COLO668 (cell line): ENCODE measurements around the gene B3GNT9.
A peak's percentile ranks its signal among the peaks of the same experiment; 100 is the strongest.

ENCODE experiments used
- DNase-seq: peaks from one replicate; lab custom pipeline; 2025; ENCODE audit not compliant: unreplicated experiment; lab: John Stamatoyannopoulos, UW

Gene B3GNT9

DNA sequence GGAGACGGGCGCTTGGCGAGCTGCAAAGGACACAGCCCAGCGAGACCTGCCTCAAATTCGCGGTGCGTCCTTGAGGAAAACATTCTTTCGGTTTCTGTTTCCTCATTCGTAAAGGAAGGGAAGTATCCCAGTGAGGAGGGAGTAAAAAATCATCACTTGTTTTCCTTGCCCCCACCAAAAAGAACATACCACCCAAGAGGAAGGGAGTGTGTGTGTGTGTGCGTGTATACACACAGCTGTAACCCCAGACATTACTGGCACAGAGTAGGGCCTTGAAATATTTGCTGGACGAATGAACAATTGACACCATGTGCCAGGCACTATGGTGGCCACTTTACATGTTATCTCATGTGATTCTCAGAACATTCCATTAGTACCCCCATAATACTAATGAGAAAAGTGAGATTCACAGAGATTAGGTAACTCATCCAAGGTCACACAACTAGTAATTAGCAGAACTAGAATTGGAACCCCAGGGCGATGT, 34.9 kb upstream of the B3GNT9 start:
- DNase-seq: no peak

DNA sequence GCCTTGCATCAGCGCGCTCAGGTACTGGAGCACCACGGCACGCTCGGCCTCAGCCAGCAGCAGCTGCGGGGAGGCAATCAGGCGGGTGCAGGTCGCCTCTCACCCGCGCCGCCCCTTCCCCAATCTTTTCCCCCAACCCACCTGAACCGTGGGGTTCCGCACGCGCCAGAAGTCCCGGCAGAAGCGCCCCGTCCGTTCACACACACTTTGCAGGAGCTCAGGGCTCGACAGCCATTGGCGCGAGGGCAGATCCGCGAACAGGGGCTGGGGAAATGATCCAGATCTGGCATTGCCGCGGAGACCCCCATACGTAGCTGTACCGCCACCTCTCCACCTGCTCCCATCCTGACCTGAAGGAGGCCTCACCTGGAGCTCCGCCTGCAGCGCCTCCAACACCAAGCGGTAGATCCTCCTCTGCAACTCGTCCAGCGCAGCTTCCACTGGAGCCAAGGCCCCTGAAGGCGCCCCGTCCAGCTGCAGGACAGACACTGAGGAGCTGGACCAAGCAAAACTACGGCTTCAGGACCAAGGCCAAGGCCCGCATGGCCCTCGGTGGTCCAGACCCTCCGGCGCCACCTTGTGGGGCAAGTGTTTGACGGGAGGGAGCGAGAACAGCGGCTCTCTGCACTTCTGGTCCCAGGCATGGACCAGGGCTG, 34.3 kb upstream of the B3GNT9 start:
- peak; percentile 91 for DNase-seq

DNA sequence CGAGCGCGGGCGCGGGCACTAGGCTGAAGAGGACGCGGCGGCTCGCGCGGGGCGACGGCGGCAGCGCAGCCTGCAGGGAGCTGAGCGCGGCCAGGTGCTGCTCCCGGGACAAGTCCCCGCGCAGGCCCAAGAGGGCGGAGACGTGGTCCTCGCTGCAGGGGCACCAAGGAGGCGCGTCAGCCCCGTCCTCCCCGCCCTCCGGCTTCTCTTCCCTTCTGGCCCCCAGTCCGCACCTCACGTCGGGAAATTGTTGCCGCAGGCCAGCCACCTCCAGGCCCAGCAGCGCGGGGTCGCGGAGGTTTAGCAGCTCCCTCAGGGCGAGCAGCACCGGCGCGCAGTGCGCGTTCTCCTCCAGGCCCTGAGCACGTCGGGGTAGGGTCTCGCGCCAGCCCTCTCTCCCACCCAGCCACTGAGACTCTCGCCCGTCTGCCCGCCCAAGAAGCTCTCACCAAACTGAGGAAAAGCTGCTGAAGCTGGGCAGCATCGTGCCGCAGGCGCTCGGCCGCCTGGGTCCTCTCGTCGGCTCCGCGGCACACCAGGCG, 33.7 kb upstream of the B3GNT9 start:
- peak; percentile 77 for DNase-seq

DNA sequence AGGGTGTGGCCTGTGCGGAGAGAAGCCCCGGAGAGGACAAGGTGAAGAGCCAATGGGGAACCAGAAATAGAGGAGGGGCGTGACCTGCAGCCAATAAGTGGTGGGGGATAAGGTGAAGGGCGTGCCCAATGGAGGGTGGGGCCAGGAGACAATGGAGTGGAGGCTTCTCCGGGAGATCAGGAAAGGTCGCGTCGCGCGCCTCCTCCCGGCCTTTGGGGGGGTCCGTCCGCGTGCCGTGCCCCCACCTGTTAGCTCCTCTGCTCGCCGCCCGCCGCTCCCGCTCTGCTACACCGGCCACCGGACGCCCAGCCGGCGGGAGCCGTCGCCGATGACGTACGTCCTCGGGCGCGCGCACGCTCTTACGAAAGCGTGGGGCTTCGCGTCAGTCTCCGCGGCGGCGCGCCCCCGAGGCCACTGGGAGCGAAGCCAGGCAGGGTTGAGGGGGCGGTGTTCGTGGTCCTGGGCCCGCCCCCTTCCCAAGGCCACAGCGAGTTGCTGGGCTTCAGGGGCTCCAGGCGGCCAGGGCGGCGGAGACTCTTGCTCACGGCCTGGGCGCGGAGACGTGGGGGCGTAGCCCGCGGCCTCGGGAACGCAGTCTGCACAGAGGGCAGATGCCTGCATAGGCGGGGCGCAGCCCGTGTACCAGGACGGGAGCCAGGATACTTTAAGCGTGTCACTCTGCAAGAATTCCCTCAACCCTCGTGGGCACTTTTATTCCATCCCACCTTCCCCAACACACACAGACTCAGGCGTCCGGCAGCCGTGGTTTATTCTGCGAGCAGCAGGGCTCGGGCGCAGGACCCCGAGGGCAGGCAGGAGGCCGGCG, 33.0 kb upstream of the B3GNT9 start, which contains the start of gene MATCAP1:
MATCAP1 (minus strand) TSS at position 337 of the 826 bp plus-strand sequence. CDS start 3,353 bp downstream, outside the sequence.
- peak; percentile 98 for DNase-seq

DNA sequence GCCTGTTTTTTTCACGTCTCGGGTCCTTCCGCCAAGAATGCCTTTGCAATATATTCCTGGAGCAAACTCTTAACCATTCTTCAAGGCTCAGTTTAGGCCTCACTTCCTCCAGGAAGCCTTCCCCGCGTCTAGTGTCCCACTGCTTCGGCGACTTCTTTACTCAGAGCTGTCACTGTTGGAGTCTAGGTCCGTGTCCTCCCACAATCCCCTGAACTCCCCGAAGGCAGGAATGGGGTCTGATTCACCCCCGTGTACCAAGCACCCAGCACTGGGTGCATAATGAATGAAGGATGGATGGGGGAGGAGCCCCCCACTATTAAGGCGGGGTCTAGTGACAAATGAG, 32.5 kb upstream of the B3GNT9 start:
- no peak for DNase-seq

DNA sequence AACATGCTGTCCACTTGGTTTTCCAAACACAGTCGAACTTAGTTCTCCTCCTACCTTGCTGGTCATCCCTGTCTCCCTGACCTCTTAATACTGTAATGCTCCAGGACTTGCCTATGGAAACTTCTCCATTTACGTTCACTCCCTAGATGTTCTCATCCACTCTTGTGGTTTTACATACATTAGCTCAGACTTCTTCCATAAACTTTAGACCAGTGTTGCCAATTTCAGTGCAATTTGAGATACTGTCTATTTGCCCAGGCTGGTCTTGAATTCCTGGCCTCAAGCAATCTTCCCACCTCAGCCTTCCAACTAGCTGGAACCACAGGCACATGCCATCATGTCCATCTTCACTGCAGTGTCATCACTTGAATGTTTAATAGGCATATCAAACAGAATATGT, 31.5 kb upstream of the B3GNT9 start:
- DNase-seq: no peak

DNA sequence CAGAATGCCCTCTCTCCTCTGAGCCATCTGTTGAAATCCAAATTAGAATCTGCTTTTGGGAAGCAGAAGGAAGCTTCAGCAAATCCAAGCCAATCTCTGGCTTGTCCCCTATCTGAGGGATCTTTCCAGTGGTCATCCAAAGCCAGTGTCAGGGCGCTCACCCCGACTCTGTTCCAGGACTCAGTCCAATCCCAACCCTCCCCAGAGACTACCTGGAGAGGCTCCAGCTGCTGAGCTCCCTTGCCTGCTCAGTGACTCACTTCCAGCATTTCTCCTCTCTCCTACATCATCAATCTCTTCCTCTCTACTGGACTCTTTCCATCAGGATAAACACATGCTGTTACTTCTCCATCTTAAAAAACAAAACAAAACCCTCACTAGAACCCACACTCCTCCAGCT, 30.5 kb upstream of the B3GNT9 start:
- DNase-seq: no peak

DNA sequence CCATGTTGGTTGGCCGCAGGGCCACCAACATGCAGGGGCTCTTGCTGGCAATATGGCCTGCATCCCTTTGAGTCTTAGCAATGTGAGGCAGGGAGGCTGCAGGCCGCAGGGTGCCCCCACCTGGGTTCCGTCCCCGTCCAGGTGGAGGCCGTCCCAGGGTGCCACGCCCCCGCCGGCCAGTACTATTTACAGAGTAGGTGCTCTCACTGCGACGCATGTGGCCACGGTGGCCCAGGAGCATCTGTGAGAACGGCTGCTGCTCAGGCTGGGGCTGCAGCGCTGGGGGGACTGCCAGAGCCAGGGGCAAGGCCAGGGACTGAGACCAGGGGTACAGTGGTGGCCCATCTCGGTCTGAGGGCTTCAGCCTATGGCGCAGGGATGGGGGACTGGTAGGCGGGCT, 29.4 kb upstream of the B3GNT9 start:
- no peak for DNase-seq

DNA sequence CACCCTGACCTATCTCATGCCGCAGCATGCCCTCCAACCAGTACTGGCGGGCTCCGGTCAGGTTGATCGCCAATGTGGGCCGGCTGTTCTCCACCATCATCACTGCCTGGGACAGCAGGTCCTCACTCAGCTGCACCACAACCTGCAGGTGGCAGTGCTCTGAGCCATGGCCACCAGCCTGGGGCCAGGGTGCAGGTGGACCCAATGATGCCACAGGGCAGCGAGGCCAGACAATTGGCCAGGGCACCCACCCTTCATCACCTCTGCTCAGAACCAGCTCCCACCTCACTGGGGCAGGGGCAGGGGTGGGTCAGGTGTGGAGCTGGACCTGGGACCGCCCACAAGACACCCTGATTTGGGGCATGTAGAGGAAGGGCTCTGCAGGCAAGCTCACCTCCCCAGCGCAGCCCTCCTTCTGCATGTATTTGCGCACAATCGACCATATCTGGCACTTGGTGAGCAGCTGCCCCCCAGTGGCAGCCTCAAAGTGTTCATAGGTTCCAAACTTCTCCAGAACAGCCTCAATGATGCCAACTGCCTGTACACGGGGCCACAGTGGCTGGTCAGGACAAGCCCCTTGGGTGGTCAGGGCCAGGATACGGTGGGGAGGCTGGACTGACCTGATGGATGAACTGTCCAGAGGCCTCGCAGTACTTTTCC, 28.8 kb upstream of the B3GNT9 start:
- DNase-seq: peak; percentile 24

DNA sequence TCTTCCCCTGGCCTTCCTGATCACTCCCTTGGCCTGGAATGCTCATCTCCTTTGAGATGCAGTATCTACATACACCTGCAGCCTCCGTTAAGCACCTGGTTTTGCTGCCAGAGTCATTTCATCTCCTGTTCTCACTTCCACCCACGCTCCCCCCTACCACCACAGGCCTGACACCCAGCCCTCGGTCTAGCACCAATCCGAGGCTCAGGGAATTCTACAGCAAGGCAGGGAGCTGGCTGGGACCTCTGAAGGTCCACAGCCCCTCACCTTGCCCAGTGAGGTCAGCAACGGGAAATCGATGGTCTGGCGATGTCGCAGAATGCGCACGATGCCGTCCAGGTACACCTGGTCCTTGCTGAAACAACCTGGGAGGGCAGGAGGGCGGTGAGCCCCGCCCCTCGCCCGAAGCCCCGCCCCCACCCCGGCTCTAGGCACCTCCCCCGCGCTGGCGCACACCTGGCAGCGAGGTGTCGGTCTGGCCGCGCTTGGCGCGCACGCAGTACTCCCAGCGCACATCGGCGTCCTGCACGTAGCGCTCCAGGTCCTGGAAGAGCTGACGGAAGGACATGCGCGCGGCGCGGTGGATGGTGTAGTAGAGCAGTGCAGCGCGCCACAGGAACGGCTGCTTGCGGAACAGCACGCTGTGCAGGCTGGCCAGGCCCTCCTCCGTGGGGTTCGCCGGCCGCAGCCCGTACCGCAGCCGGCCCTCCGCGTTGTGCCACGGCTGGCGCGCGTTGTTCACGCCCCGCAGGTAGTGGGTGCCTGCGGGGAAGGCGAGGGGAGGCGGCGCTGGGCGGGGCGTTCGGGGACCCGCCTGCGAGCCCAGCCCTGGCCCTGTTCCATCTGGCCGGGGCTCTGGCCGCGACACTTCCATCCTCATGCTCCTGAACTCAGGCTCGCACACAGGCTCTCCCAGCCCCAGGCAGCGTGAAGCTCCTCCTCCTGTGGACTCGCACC, 27.2 kb upstream of the B3GNT9 start:
- DNase-seq: peak; percentile 97

DNA sequence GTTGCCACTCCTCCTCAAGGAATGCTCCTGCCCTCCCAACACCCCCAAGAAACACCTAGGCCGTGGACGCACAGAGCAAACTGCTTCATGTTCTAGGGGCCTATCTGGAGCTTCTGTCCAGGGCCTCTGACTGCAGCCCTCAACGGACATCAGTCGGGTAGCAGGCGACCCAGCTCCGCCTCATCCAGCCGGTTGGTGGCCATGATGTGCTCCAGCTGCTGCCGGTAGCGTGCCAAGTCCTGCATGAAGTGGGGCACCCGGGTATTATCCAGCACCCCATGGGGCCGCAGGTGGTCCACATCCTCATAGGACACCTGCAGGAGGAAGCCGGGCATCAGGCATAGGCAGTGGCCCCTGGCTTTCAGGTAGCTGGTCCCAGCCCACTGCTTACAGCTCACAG, 25.9 kb upstream of the B3GNT9 start:
- DNase-seq: peak; percentile 43

DNA sequence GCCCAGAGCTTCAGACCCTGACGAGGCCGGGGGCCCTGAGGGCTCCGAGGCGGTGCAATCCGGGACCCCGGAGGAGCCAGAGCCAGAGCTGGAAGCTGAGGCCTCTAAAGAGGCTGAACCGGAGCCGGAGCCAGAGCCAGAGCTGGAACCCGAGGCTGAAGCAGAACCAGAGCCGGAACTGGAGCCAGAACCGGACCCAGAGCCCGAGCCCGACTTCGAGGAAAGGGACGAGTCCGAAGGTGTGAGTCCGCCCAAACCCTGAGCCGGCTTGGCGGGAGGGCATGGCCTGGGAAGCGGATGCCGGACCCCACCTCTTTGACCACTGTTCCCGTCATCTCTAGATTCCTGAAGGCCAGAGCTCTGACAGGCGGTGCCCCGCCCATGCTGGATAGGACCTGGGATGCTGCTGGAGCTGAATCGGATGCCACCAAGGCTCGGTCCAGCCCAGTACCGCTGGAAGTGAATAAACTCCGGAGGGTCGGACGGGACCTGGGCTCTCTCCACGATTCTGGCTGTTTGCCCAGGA, 24.0 kb upstream of the B3GNT9 start:
- DNase-seq: no peak

DNA sequence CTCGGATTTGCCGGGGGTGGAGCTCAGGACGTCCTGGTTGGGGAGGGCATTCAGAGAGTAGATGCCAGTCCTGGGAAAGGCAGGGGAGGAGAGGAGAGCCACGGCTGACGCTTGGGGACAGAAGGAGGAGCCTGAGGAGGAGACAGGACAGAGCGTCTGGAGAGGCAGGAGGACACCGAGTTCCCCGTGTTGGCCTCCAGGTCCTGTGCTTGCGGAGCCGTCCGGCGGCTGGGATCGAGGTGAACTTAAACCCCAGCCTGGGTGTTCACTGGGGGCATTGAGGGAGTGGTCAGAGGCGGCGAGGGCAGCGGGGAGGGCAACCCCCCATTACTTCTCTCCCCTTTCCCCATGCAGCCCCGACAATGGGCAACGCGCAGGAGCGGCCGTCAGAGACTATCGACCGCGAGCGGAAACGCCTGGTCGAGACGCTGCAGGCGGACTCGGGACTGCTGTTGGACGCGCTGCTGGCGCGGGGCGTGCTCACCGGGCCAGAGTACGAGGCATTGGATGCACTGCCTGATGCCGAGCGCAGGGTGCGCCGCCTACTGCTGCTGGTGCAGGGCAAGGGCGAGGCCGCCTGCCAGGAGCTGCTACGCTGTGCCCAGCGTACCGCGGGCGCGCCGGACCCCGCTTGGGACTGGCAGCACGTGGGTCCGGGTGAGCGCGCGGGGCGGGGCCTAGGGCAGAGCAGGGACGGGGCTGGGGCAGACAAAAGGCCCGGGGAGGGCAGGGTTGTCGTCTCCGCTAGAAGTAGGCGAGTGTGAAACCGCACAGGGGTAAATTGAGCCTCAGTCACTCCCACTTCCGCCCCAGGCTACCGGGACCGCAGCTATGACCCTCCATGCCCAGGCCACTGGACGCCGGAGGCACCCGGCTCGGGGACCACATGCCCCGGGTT, 23.3 kb upstream of the B3GNT9 start:
- peak; percentile 92 for DNase-seq

DNA sequence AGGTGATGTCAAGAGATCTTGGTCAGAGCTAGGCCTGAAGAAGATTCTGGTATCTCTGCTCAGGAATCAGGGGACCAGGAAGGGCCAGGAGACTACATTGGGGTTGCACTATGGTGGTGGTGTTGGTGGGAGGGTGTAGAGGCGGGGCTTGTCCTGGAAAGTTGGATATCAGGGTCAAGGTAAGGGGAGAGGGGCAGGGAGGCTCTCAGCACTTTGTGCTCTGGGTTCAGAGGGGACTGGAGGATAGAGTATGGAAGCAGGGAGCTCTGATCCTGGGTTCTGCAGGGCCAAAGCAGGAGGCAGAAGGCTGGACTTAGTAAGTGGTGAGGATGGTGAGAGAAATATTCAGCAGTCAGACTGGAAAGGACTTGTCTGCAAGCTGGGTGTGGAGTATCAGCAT, 22.5 kb upstream of the B3GNT9 start:
- DNase-seq: no peak

DNA sequence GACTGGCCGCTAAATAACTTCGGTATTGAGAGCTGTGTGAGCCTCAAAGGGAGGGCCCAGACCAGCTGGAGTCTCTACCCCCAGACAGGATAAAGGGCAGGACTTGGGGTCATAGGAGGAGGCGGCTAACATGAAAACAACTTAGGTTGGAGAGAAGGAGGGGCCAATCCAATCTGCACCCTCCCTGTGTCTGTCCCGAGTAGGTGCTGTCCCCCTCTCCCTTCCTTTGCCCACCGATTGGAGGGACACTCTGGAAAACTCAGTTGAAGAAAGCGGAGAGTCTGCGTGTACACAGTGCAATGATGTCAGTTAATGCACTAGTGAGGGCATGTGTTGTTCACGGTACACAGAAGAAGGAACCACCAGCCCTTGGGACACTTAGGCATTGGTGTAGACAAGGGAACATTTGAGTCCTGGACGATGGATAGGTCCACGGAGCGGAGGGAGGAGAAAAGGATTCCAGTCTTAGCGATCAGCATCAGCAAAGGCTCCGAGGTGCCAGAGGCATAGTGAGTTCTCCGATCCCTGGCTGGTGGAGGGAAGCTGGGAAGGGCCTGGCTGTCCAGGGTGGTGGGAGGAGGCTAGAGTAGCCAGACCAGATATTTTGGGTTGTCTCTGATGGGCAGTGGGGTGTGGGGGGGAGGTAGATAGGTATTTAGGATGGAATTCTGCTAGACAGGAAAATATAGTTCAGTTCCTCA, 20.3 kb upstream of the B3GNT9 start:
- peak; percentile 28 for DNase-seq

DNA sequence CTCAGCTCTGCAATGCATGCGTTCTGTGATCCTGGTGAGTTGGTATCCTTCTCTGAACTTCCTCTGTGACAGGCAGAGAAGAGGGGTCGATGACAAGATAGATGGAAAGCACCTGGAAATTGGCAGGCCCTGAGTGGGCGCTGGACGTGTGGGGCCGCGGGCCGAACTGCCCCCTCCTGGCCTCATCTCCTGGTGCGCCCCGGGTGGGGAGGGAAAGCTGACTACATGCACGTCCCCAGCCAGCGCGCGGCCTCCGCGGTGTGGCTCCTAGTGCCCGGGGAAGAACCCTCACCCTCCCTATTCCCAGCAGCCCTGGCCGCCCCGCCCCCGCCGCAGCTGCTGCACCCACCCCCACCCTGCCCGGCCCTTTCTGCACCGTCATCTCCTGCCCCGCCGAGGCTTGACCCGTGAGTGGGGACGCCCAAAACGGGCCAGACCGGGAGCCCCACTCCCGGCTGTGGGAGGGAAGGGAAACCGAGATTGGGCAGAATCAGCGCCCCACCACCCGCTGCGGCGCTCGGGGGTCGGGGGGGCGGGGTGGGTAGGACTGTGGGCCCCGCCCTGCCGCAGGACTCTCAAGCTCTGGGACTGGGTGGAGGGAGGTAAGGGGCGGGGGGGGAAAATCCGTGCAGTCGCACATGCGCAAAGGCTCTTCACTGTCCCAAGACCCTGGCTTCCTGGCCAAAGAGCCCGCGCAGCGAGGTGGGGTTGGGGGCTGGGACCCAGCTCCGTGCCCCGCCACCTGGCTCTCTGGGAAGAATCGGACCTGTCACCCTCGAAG, 19.6 kb upstream of the B3GNT9 start, which contains the start of gene NOL3:
NOL3 (plus strand) TSS at position 371 of the 781 bp plus-strand sequence.
- peak; percentile 85 for DNase-seq

DNA sequence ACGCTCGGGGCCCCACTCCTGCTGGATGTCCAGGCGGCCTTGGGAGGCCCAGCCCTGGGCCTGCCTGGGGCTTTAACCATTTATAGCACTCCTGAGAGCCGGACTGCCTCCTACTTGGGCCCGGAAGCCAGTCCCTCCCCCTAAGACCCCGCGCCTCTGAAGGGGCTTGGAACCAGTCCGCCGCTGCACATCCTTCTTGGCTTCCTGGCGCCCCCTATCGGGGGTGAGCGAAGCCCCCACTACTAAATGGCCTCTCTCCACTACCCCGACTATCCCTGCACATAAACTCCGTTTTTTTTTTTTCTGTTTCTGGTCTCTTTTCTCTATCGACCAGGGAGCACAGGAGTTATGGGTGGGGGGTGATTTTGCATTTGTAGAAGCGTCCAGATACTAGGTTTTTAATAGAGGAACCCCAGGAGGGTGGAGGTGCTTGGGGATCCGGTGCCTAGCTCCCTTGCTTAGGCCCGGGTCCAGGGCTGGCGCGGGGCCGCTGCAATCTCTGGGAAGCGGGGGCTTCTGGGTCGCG, 18.9 kb upstream of the B3GNT9 start:
- DNase-seq: peak; percentile 53
